GM18858 (cell line): ENCODE data around the gene LRP10.

ENCODE experiments used
- ATAC-seq: cut with Tn5 transposase; IDR thresholded peaks from one replicate; pipeline ENCODE4 v1.9.1; 2021; ENCODE audit not compliant: unreplicated experiment

LRP10 gene

GRCh38 chr14:22915886-22916521 lies 44.5 kb downstream of the LRP10 start:
- ATAC-seq: no peak

- ATAC-seq: peak; percentile 82
Observed at GRCh38 chr14:22918804-22919600, 47.5 kb downstream of the LRP10 start, which contains the start of gene RBM23. RBM23 (minus strand) TSS chr14:22919149.

- ATAC-seq: peak; percentile 6
Observed at GRCh38 chr14:22919601-22919921, 48.0 kb downstream of the LRP10 start.

GRCh38 chr14:22920697-22921096 lies 49.2 kb downstream of the LRP10 start:
- no peak for ATAC-seq

GRCh38 chr14:22922294-22922693 lies 50.8 kb downstream of the LRP10 start:
- ATAC-seq: no peak

GRCh38 chr14:22923746-22924145 lies 52.2 kb downstream of the LRP10 start:
- no peak for ATAC-seq

GRCh38 chr14:22925513-22925912 lies 54.0 kb downstream of the LRP10 start:
- ATAC-seq: no peak

GRCh38 chr14:22926316-22926715 lies 54.8 kb downstream of the LRP10 start:
- ATAC-seq: no peak

- no peak for ATAC-seq
Observed at GRCh38 chr14:22928237-22929103, 56.9 kb downstream of the LRP10 start.

- peak; percentile 86 for ATAC-seq
Observed at GRCh38 chr14:22929104-22929960, 57.8 kb downstream of the LRP10 start, which contains the start of gene PRMT5. PRMT5 (minus strand) TSS chr14:22929376; CDS start chr14:22929361, 15 bp downstream.

GRCh38 chr14:22929961-22930364 lies 58.4 kb downstream of the LRP10 start:
- no peak for ATAC-seq
